GM12874 (cell line): ENCODE measurements around the gene TAF7L.

Experiments
- CTCF ChIP-seq: IDR thresholded peaks from 2 replicates; pipeline ENCODE4 v1.5.1; 2011; ENCODE audit warnings: low read depth, mild to moderate bottlenecking, control low read depth, low read length, moderate library complexity; ENCODE audit not compliant: insufficient read depth

The TAF7L gene

GRCh38 chrX:101232316-101232715 is 58.8 kb downstream of the TAF7L start:
- TF ChIP-seq CTCF: no peak

DNA sequence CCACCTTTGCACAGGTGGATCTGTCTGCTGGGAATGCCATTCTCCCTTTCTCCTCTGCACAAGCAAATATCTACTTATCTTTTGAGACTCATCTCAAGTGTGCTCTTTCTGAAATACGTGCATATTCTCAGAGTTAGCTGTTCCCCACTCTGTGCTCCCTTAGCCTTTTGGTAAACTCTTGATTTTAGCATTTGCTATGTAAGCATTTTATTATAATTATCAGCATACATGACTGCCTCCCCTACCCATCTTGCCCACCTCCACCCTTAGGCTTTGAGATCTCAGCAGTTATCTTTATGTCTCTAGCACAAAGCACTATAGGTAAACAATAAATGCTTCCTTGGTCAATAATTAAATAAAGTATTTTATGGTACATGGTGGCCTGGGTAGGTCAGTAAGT is 60.1 kb downstream of the TAF7L start:
- no peak for TF ChIP-seq CTCF

- TF ChIP-seq CTCF: no peak
Observed at GRCh38 chrX:101230636-101231035, 60.5 kb downstream of the TAF7L start.

GRCh38 chrX:101229170-101229569 is 62.0 kb downstream of the TAF7L start:
- TF ChIP-seq CTCF: no peak

DNA sequence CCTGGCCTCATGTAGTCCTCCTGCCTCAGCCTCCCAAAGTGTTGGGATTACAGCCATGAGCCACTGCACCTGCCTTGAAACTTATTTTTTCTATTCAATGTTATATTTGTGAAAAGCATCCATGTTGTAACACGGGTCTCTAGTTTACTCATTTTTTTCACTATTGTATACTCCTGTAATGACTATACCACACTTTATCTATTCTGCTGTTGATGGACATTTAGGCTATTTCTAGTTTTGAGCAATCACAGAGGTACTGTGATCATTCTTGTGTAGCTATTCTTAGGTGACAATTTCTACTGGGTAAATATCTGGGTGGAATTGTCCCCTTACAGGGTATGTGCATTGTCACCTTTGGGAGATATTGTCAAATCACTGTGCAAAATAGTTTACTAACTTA is 67.9 kb downstream of the TAF7L start:
- TF ChIP-seq CTCF: no peak

- no peak for TF ChIP-seq CTCF
Observed at GRCh38 chrX:101220662-101221260, 70.4 kb downstream of the TAF7L start.

DNA sequence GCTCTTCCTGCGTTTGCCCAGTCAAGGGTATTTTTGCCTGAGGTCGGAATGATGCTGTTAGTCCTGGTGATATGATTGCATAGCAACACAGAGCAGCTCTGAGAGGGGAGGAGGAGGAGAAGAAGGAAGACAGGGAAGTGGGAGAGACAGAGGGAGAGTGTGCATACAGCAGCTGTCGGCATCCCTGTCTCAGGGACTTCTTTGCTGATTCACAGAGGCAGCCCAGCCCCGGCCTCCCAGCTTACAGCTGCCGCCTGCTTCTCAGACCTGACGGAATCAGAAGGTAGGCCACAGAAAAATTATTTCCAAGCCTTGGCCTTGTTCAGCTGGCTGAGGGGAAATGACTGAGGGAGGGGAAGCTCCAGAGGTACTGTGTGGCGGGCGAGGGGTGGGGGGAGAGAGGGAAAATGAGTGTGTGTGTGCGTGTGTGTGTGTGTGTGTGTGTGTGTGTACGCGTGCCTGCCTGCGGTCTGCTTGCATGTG is 71.2 kb downstream of the TAF7L start:
- no peak for TF ChIP-seq CTCF
